ENCODE data around the gene TOMM70.

- TF ChIP-seq POLR2AphosphoS5 (IDR thresholded peaks at IDR 0.05; ENCODE audit: low read depth, low read length): no peak
- TF ChIP-seq ZFX (CRISPR knock-in tag; IDR thresholded peaks at IDR 0.05; ENCODE audit: low read depth): no peak
- no peak for TF ChIP-seq EZH2 (conservative IDR thresholded peaks at IDR 0.05; ENCODE audit: low read depth, low read length)
- TF ChIP-seq BRCA1 (CRISPR knock-in tag; IDR thresholded peaks at IDR 0.05): no peak
- TF ChIP-seq ZNF609 (CRISPR knock-in tag; IDR thresholded peaks at IDR 0.05; ENCODE audit: borderline replicate concordance): no peak
Observed at GRCh38 chr3:100359035-100359434, 41.9 kb downstream of the TOMM70 start.
